ENCODE data around the gene GPR62.

The GPR62 gene

GRCh38 chr3:51929420-51930003 is 25.7 kb upstream of the GPR62 start:
- TF ChIP-seq CTCF (IDR thresholded peaks at IDR 0.05; ENCODE audit: control insufficient read depth, insufficient read depth, low read depth, low read length, missing control alignments): no peak
- H3K4me3 ChIP-seq (ENCODE audit: control insufficient read depth, low read depth, low read length): no peak overlapping the region
- DNase-seq (ENCODE audit: low read depth): no peak

DNA sequence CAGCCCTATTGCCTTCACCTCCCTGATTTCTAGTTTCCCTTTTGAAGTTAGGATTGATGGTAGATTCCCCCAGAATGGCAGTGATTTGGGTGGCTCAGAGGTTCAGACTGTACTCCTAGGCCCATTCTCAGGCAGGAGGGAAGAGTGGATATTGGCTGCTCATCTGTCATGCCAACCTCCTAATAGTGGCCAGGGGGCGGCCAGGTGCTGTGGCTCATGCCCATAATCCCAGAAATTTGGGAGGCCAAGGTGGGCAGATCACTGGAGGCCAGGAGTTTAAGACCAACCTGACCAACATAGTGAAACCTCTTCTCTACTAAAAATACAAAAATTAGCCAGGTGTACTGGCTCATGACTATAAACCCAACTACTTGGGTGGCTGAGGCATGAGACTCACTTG is 24.7 kb upstream of the GPR62 start:
- no peak overlapping the region for H3K4me3 ChIP-seq (ENCODE audit: control insufficient read depth, low read depth, low read length)
- DNase-seq (ENCODE audit: low read depth): no peak
- no peak for TF ChIP-seq CTCF (IDR thresholded peaks at IDR 0.05; ENCODE audit: control insufficient read depth, insufficient read depth, low read depth, low read length, missing control alignments)

GRCh38 chr3:51931756-51932155 is 23.4 kb upstream of the GPR62 start:
- DNase-seq (ENCODE audit: low read depth): no peak
- H3K4me3 ChIP-seq (ENCODE audit: control insufficient read depth, low read depth, low read length): no peak overlapping the region
- TF ChIP-seq CTCF (IDR thresholded peaks at IDR 0.05; ENCODE audit: control insufficient read depth, insufficient read depth, low read depth, low read length, missing control alignments): no peak

DNA sequence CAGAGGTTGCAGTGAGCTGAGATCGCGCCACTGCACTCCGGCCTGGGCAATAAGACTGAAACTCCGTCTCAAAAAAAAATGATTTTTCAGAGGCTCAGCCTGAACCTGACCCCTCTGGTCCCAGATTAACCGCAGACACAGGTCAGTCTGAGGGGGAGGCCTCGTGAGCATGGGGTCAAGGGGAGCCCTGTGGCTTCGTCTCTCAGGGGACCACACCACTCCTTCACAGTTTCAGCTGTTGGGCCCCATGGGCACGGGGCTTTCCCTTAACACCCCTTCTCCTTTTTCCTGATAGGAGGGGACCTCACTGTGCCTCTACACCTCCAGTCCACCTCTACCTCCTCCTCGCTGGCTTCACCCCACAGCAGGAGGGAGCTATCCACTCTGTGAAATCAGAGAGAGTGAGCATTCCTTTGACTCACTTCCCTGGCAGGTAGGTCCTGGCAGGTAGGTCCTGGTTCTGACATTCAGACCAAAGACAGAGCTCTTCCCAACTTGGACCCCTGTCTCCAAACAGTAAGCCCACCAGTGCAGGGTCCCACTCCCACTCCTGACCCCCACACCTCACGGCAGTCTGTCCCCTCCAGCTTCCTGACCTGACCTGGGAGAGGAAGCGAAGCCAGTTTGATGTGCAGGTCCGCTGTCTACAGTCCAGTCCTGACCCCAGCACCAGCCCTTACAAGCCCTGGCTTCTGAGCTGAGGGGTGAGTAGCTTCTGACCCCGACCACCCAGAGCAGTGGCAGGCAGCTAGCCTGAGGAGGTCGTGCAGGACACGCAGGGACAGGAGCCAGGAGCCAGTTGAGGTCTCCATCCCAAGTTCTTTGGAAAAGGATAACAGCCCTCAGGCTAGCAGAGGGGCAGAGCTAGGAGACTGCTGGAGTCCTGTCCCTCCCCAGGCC is 22.5 kb upstream of the GPR62 start:
- no peak overlapping the region for H3K4me3 ChIP-seq (ENCODE audit: control insufficient read depth, low read depth, low read length)
- DNase-seq (ENCODE audit: low read depth): no peak
- TF ChIP-seq CTCF (IDR thresholded peaks at IDR 0.05; ENCODE audit: control insufficient read depth, insufficient read depth, low read depth, low read length, missing control alignments): no peak

DNA sequence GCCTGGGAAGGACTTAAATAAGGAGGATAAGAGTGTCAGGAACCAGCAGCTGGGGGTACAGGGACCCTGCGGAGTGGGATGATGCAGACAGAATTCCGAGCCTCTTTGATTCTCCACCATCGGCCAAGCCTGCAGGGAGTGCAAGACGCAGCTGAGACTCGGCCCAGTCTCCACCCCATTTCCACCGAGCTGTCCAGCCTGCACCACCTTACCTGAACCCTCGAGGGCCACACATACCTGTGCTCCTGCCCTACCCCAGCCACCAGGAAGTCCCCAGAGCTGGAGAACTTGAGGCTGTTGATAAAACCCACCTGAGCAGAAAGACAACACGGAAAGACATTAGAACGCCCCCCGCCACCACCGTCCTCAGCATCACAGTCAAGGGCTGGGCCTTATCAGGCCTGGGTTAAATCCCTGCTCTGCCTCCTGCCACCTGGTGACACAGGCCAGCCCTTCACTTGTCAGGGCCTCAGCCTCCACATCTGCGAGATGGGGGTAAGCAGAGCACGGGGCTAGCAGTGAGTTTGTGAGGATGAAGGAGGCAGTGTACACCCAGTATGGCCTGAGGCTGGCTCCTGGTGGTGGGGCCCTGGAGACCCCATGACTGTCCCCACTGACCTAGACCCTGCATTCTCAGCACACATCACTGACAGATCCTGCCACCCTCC is 21.6 kb upstream of the GPR62 start:
- no peak for DNase-seq (ENCODE audit: low read depth)
- no peak for TF ChIP-seq CTCF (IDR thresholded peaks at IDR 0.05; ENCODE audit: control insufficient read depth, insufficient read depth, low read depth, low read length, missing control alignments)
- no peak overlapping the region for H3K4me3 ChIP-seq (ENCODE audit: control insufficient read depth, low read depth, low read length)

- DNase-seq (ENCODE audit: low read depth): no peak
- TF ChIP-seq CTCF (IDR thresholded peaks at IDR 0.05; ENCODE audit: control insufficient read depth, insufficient read depth, low read depth, low read length, missing control alignments): no peak
- no peak overlapping the region for H3K4me3 ChIP-seq (ENCODE audit: control insufficient read depth, low read depth, low read length)
These were observed 20.9 kb upstream of the GPR62 start for GRCh38 chr3:51934139-51934850.

All from AG09309 (cell line).